ENCODE results near the gene PDHX. TPM values are rescaled to one million over a fixed set of nuclear protein-coding genes. Genes with fewer than 3 reads are reported as not detected.
"Not testable (repeated sequence)": the region's sequence is repeated elsewhere in the genome, so short reads cannot be mapped to it uniquely, and the experiment has no call there.

The PDHX gene
- total RNA-seq, 6 experiments from 2014 or later, result 21.3 to 31.3 (median 28.8) TPM

GRCh38 chr11:34910817-34911216 lies 5.6 kb upstream of the PDHX start:
- Histone ChIP-seq H3K9me3 (no peaks in the 10 kb centered on the region), H3K27me3 (no peaks in the 10 kb centered on the region), H3K4me3 (no peak overlapping the region), H3K36me3 (no peaks in the 10 kb centered on the region), H3K27ac (no peak overlapping the region), H3K4me1 (peaks cover 0 to 24% (median 7%) of the 10 kb centered on the region in 4 donors)
- 69% methylated on average over 1 of the region's 1 CpG for WGBS (ENCODE audit: insufficient coverage, low coverage, low lambda C conversion rate, missing lambda C conversion rate)
- ATAC-seq, result no peak
- intact Hi-C loops (cut with DNase I), result no loop called here
- TF ChIP-seq CTCF (IDR thresholded peaks at IDR 0.05), result no peak
- no peak for TF ChIP-seq POLR2A (IDR thresholded peaks at IDR 0.05)
- DNase-seq, result no peak

- intact Hi-C loops (cut with DNase I), result no loop called here
- Histone ChIP-seq H3K4me1 (peaks cover 0 to 24% (median 7%) of the 10 kb centered on the region in 4 donors), H3K27me3 (no peaks in the 10 kb centered on the region), H3K36me3 (no peaks in the 10 kb centered on the region), H3K9me3 (no peaks in the 10 kb centered on the region), H3K27ac (no peak overlapping the region), H3K4me3 (no peak overlapping the region)
- DNase-seq (no peak), ATAC-seq (no peak)
- WGBS (ENCODE audit: insufficient coverage, low coverage, low lambda C conversion rate, missing lambda C conversion rate), result 63% methylated on average over 2 of the region's 2 CpGs
- no peak for TF ChIP-seq CTCF (IDR thresholded peaks at IDR 0.05)
Measured at GRCh38 chr11:34911676-34912075, 4.7 kb upstream of the PDHX start.

- H3K36me3 ChIP-seq; intact Hi-C loops (cut with DNase I); H3K27ac ChIP-seq; H3K9me3 ChIP-seq; DNase-seq; H3K27me3 ChIP-seq; ATAC-seq; H3K4me3 ChIP-seq: not testable (repeated sequence)
- WGBS (ENCODE audit: insufficient coverage, low coverage, low lambda C conversion rate, missing lambda C conversion rate), result 100% methylated on average over 9 of the region's 10 CpGs
- H3K4me1 ChIP-seq, result peaks cover 0 to 39% (median 14%) of the 10 kb centered on the region in 4 donors
Measured at GRCh38 chr11:34913556-34913955, 2.9 kb upstream of the PDHX start.

- 6% methylated on average over 31 of the region's 34 CpGs for WGBS (ENCODE audit: insufficient coverage, low coverage, low lambda C conversion rate, missing lambda C conversion rate)
- Histone ChIP-seq H3K36me3 (no peaks in the 10 kb centered on the region), H3K27ac (peak overlapping the region; percentile 90 to 97 (median 93)), H3K4me3 (peak overlapping the region; percentile 50 to 97 (median 81)), H3K27me3 (no peaks in the 10 kb centered on the region), H3K4me1 (peaks cover 0 to 28% (median 13%) of the 10 kb centered on the region in 4 donors), H3K9me3 (no peaks in the 10 kb centered on the region)
- intact Hi-C loops (cut with DNase I), result no loop called here
- DNase-seq (peak in 1 of 3 donors; percentile 63), ATAC-seq (peak; percentile 0 to 6 (median 2))
- TF ChIP-seq CTCF (IDR thresholded peaks at IDR 0.05) (no peak), POLR2A (IDR thresholded peaks at IDR 0.05) (no peak)
Measured at GRCh38 chr11:34915136-34916014, 1.0 kb upstream of the PDHX start.

Measured in right lobe of liver (tissue), 6 donors.